ENCODE measurements around the gene PLA2G4D.

The PLA2G4D gene

GRCh38 chr15:42058791-42059190, 35.6 kb downstream of the PLA2G4D start:
- no peaks in the 10 kb centered on the region for H3K9me3 ChIP-seq (ENCODE audit: control insufficient read depth in 5 of 5, low read length in 5 of 5)
- no peak overlapping the region for H3K4me3 ChIP-seq (ENCODE audit: low read depth in 1 of 5, low read length in 5 of 5)
- no peaks in the 10 kb centered on the region for H3K36me3 ChIP-seq (ENCODE audit: control insufficient read depth in 5 of 5, insufficient read depth in 5 of 5, low read length in 5 of 5)
- peaks cover 0 to 9% (median 7%) of the 10 kb centered on the region in 5 donors for H3K4me1 ChIP-seq (ENCODE audit: control insufficient read depth in 5 of 5, insufficient read depth in 5 of 5, low read length in 5 of 5)
- no peak overlapping the region for H3K27ac ChIP-seq (ENCODE audit: low read depth, low read length)
- no peak overlapping the region for H3K9ac ChIP-seq (ENCODE audit: low read length in 5 of 5)
- H3K27me3 ChIP-seq (ENCODE audit: control insufficient read depth in 5 of 5, insufficient read depth in 4 of 5, low read length in 5 of 5) = peaks cover 0 to 7% (median 2%) of the 10 kb centered on the region in 5 donors

- Histone ChIP-seq H3K4me1 (ENCODE audit: control insufficient read depth in 5 of 5, insufficient read depth in 5 of 5, low read length in 5 of 5) (peaks cover 0 to 9% (median 7%) of the 10 kb centered on the region in 5 donors), H3K27me3 (ENCODE audit: control insufficient read depth in 5 of 5, insufficient read depth in 4 of 5, low read length in 5 of 5) (peaks cover 0 to 7% (median 2%) of the 10 kb centered on the region in 5 donors), H3K9ac (ENCODE audit: low read length in 5 of 5) (no peak overlapping the region), H3K9me3 (ENCODE audit: control insufficient read depth in 5 of 5, low read length in 5 of 5) (no peaks in the 10 kb centered on the region), H3K36me3 (ENCODE audit: control insufficient read depth in 5 of 5, insufficient read depth in 5 of 5, low read length in 5 of 5) (no peaks in the 10 kb centered on the region), H3K27ac (ENCODE audit: low read depth, low read length) (no peak overlapping the region), H3K4me3 (ENCODE audit: low read depth in 1 of 5, low read length in 5 of 5) (no peak overlapping the region)
These were observed 36.3 kb downstream of the PLA2G4D start for GRCh38 chr15:42057799-42058646.

- Histone ChIP-seq H3K36me3 (ENCODE audit: control insufficient read depth in 5 of 5, insufficient read depth in 5 of 5, low read length in 5 of 5) (no peaks in the 10 kb centered on the region), H3K27me3 (ENCODE audit: control insufficient read depth in 5 of 5, insufficient read depth in 4 of 5, low read length in 5 of 5) (peaks cover 0 to 7% (median 2%) of the 10 kb centered on the region in 5 donors), H3K4me3 (ENCODE audit: low read depth in 1 of 5, low read length in 5 of 5) (peak overlapping the region in 3 of 5 donors; percentile 32 to 49 (median 34)), H3K9me3 (ENCODE audit: control insufficient read depth in 5 of 5, low read length in 5 of 5) (no peaks in the 10 kb centered on the region), H3K9ac (ENCODE audit: low read length in 5 of 5) (peak overlapping the region in 2 of 5 donors; percentile 6 to 22), H3K27ac (ENCODE audit: low read depth, low read length) (no peak overlapping the region), H3K4me1 (ENCODE audit: control insufficient read depth in 5 of 5, insufficient read depth in 5 of 5, low read length in 5 of 5) (peaks cover 0 to 9% (median 7%) of the 10 kb centered on the region in 5 donors)
These were observed 37.2 kb downstream of the PLA2G4D start for GRCh38 chr15:42056934-42057798.

- no peak overlapping the region for H3K9ac ChIP-seq (ENCODE audit: low read length in 5 of 5)
- no peaks in the 10 kb centered on the region for H3K9me3 ChIP-seq (ENCODE audit: control insufficient read depth in 5 of 5, low read length in 5 of 5)
- H3K4me1 ChIP-seq (ENCODE audit: control insufficient read depth in 5 of 5, insufficient read depth in 5 of 5, low read length in 5 of 5) = peaks cover 0 to 9% (median 7%) of the 10 kb centered on the region in 5 donors
- no peak overlapping the region for H3K4me3 ChIP-seq (ENCODE audit: low read depth in 1 of 5, low read length in 5 of 5)
- peaks cover under 1 to 15% (median 5%) of the 10 kb centered on the region in 5 donors for H3K27me3 ChIP-seq (ENCODE audit: control insufficient read depth in 5 of 5, insufficient read depth in 4 of 5, low read length in 5 of 5)
- no peaks in the 10 kb centered on the region for H3K36me3 ChIP-seq (ENCODE audit: control insufficient read depth in 5 of 5, insufficient read depth in 5 of 5, low read length in 5 of 5)
- H3K27ac ChIP-seq (ENCODE audit: low read depth, low read length) = no peak overlapping the region
These were observed 40.4 kb downstream of the PLA2G4D start for GRCh38 chr15:42053914-42054313.

- Histone ChIP-seq H3K9ac (ENCODE audit: low read length in 5 of 5) (no peak overlapping the region), H3K27ac (ENCODE audit: low read depth, low read length) (no peak overlapping the region), H3K36me3 (ENCODE audit: control insufficient read depth in 5 of 5, insufficient read depth in 5 of 5, low read length in 5 of 5) (no peaks in the 10 kb centered on the region), H3K9me3 (ENCODE audit: control insufficient read depth in 5 of 5, low read length in 5 of 5) (no peaks in the 10 kb centered on the region), H3K4me1 (ENCODE audit: control insufficient read depth in 5 of 5, insufficient read depth in 5 of 5, low read length in 5 of 5) (peaks cover 0 to 9% (median 7%) of the 10 kb centered on the region in 5 donors), H3K4me3 (ENCODE audit: low read depth in 1 of 5, low read length in 5 of 5) (no peak overlapping the region), H3K27me3 (ENCODE audit: control insufficient read depth in 5 of 5, insufficient read depth in 4 of 5, low read length in 5 of 5) (peaks cover 2 to 15% (median 5%) of the 10 kb centered on the region in 5 donors)
These were observed 41.4 kb downstream of the PLA2G4D start for GRCh38 chr15:42053010-42053409.

GRCh38 chr15:42050484-42051255, 43.7 kb downstream of the PLA2G4D start:
- Histone ChIP-seq H3K36me3 (ENCODE audit: control insufficient read depth in 5 of 5, insufficient read depth in 5 of 5, low read length in 5 of 5) (no peaks in the 10 kb centered on the region), H3K27me3 (ENCODE audit: control insufficient read depth in 5 of 5, insufficient read depth in 4 of 5, low read length in 5 of 5) (peaks cover 0 to 11% (median 3%) of the 10 kb centered on the region in 5 donors), H3K4me3 (ENCODE audit: low read depth in 1 of 5, low read length in 5 of 5) (no peak overlapping the region), H3K27ac (ENCODE audit: low read depth, low read length) (no peak overlapping the region), H3K9ac (ENCODE audit: low read length in 5 of 5) (no peak overlapping the region), H3K9me3 (ENCODE audit: control insufficient read depth in 5 of 5, low read length in 5 of 5) (no peaks in the 10 kb centered on the region), H3K4me1 (ENCODE audit: control insufficient read depth in 5 of 5, insufficient read depth in 5 of 5, low read length in 5 of 5) (no peaks in the 10 kb centered on the region)

GRCh38 chr15:42048821-42049200, 45.6 kb downstream of the PLA2G4D start:
- Histone ChIP-seq H3K4me1 (ENCODE audit: control insufficient read depth in 5 of 5, insufficient read depth in 5 of 5, low read length in 5 of 5) (no peaks in the 10 kb centered on the region), H3K27me3 (ENCODE audit: control insufficient read depth in 5 of 5, insufficient read depth in 4 of 5, low read length in 5 of 5) (peaks cover 2 to 11% (median 7%) of the 10 kb centered on the region in 5 donors), H3K36me3 (ENCODE audit: control insufficient read depth in 5 of 5, insufficient read depth in 5 of 5, low read length in 5 of 5) (no peaks in the 10 kb centered on the region), H3K27ac (ENCODE audit: low read depth, low read length) (no peak overlapping the region), H3K9me3 (ENCODE audit: control insufficient read depth in 5 of 5, low read length in 5 of 5) (no peaks in the 10 kb centered on the region), H3K4me3 (ENCODE audit: low read depth in 1 of 5, low read length in 5 of 5) (no peak overlapping the region), H3K9ac (ENCODE audit: low read length in 5 of 5) (no peak overlapping the region)

- Histone ChIP-seq H3K36me3 (ENCODE audit: control insufficient read depth in 5 of 5, insufficient read depth in 5 of 5, low read length in 5 of 5) (no peaks in the 10 kb centered on the region), H3K4me3 (ENCODE audit: low read depth in 1 of 5, low read length in 5 of 5) (no peak overlapping the region), H3K27ac (ENCODE audit: low read depth, low read length) (no peak overlapping the region), H3K9me3 (ENCODE audit: control insufficient read depth in 5 of 5, low read length in 5 of 5) (no peaks in the 10 kb centered on the region), H3K27me3 (ENCODE audit: control insufficient read depth in 5 of 5, insufficient read depth in 4 of 5, low read length in 5 of 5) (peaks cover 2 to 11% (median 7%) of the 10 kb centered on the region in 5 donors), H3K4me1 (ENCODE audit: control insufficient read depth in 5 of 5, insufficient read depth in 5 of 5, low read length in 5 of 5) (no peaks in the 10 kb centered on the region), H3K9ac (ENCODE audit: low read length in 5 of 5) (no peak overlapping the region)
These were observed 46.1 kb downstream of the PLA2G4D start for GRCh38 chr15:42048080-42048820.

GRCh38 chr15:42046597-42046996, 47.8 kb downstream of the PLA2G4D start:
- Histone ChIP-seq H3K4me1 (ENCODE audit: control insufficient read depth in 5 of 5, insufficient read depth in 5 of 5, low read length in 5 of 5) (no peaks in the 10 kb centered on the region), H3K4me3 (ENCODE audit: low read depth in 1 of 5, low read length in 5 of 5) (no peak overlapping the region), H3K27me3 (ENCODE audit: control insufficient read depth in 5 of 5, insufficient read depth in 4 of 5, low read length in 5 of 5) (peaks cover 2 to 9% (median 7%) of the 10 kb centered on the region in 5 donors), H3K9ac (ENCODE audit: low read length in 5 of 5) (no peak overlapping the region), H3K9me3 (ENCODE audit: control insufficient read depth in 5 of 5, low read length in 5 of 5) (no peaks in the 10 kb centered on the region), H3K36me3 (ENCODE audit: control insufficient read depth in 5 of 5, insufficient read depth in 5 of 5, low read length in 5 of 5) (no peaks in the 10 kb centered on the region), H3K27ac (ENCODE audit: low read depth, low read length) (no peak overlapping the region)
